Measurements from ENCODE around the gene C9orf50. TPM values are rescaled to one million over a fixed set of nuclear protein-coding genes. Genes with fewer than 3 reads are reported as not detected.
"Not testable (repeated sequence)": the region's sequence is repeated elsewhere in the genome, so short reads cannot be mapped to it uniquely, and the experiment has no call there.

C9orf50 gene
- total RNA-seq, 1 donor: 0.36 TPM

DNA sequence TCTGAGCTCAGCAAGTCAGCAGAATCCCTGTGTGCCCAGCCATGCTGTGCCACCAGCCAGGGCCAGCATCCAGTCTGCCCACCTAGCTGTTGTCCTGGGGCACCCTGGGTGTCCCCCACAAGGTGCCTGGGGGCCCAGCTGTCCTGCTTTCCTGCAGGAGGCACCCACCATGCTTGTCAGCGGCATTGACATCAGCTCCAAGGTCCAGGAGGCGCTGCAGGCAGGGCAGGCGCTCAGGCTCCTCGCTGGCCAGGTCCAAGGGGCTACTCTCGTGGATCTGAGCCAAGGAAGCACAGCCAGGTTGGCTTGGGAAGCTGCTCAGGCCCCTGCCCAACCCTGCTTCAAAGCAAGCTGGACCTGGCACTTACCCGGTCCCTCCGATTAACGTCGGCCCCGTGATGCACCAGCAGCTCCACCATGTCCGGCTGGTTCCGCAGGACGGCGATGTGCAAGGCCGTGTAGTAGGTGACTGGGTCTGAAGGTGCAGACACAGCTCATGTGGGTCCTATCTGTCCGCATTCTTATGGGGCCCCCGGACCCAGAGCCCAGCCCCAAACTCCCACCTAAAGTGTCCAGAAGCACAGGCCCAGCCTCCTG, 18.2 kb upstream of the C9orf50 start:
- peaks cover 47% of the 10 kb centered on the region for H4K20me1 ChIP-seq (ENCODE audit: insufficient read depth, low read length)
- peaks cover 19% of the 10 kb centered on the region for H3K4me1 ChIP-seq (ENCODE audit: insufficient read depth, low read length)
- no peak for DNase-seq (ENCODE audit: insufficient read length, low spot score, missing footprints)
- no peak overlapping the region for H3K4me3 ChIP-seq (ENCODE audit: insufficient read depth, low read length)
- peaks cover 72% of the 10 kb centered on the region for H3K79me2 ChIP-seq (ENCODE audit: insufficient read depth, low read length)
- H2AFZ ChIP-seq (ENCODE audit: low read length): no peak overlapping the region
- H3K9me3 ChIP-seq (ENCODE audit: low read depth, low read length): no peaks in the 10 kb centered on the region
- no peaks in the 10 kb centered on the region for H3K27me3 ChIP-seq (ENCODE audit: insufficient read depth, low read length)
- TF ChIP-seq, protein P1, sequence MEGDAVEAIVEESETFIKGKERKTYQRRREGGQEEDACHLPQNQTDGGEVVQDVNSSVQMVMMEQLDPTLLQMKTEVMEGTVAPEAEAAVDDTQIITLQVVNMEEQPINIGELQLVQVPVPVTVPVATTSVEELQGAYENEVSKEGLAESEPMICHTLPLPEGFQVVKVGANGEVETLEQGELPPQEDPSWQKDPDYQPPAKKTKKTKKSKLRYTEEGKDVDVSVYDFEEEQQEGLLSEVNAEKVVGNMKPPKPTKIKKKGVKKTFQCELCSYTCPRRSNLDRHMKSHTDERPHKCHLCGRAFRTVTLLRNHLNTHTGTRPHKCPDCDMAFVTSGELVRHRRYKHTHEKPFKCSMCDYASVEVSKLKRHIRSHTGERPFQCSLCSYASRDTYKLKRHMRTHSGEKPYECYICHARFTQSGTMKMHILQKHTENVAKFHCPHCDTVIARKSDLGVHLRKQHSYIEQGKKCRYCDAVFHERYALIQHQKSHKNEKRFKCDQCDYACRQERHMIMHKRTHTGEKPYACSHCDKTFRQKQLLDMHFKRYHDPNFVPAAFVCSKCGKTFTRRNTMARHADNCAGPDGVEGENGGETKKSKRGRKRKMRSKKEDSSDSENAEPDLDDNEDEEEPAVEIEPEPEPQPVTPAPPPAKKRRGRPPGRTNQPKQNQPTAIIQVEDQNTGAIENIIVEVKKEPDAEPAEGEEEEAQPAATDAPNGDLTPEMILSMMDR (IDR thresholded peaks at IDR 0.05; ENCODE audit: extremely low read depth, low read depth, low read length): no peak
- H3K36me3 ChIP-seq (ENCODE audit: insufficient read depth, low read length): peaks cover 47% of the 10 kb centered on the region
- H3K27ac ChIP-seq (ENCODE audit: low read depth, low read length): peak overlapping the region; percentile 77
- H3K4me2 ChIP-seq (ENCODE audit: insufficient read depth, low read length): no peak overlapping the region

DNA sequence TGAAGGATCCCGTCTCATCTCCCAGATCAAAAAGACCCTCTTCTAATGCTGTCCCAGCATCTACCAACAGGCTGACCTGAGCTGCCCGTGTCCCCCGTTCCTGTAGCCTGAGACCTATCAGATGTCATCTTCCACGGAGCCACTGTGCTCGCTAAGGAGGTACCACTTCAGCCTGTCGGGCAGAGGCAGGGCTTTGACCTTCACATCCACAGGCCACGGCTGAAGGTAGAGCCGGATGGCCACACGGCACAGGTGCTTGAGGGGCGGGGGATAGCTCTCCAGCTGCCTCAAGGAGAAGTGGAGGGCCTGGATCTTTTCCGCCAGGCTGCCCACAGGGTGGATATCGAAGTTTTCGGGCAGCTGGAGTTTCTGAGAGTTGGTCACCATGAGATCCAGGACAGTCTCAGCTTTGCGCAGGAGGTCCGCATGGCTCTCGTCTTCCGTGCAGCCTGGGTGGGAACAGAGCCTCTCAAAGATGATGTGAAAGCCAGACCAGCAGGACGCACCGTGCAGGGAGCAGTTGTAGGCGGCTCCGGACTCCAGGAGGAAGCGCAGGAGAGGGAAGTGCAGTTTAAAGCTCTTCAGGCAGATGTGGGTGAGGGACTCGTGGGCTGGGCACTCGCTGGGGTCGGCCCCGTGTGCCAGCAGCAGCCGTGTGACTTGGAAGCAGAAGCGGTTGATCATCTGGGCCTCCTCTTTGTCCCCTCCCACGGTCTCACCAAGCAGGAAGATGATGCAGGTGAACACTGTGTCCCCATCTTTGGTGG, 17.0 kb upstream of the C9orf50 start:
- peaks cover 59% of the 10 kb centered on the region for H4K20me1 ChIP-seq (ENCODE audit: insufficient read depth, low read length)
- no peak overlapping the region for H2AFZ ChIP-seq (ENCODE audit: low read length)
- TF ChIP-seq, protein P1 (IDR thresholded peaks at IDR 0.05; ENCODE audit: extremely low read depth, low read depth, low read length): no peak
- no peak overlapping the region for H3K4me2 ChIP-seq (ENCODE audit: insufficient read depth, low read length)
- DNase-seq (ENCODE audit: insufficient read length, low spot score, missing footprints): no peak
- H3K9me3 ChIP-seq (ENCODE audit: low read depth, low read length): no peaks in the 10 kb centered on the region
- H3K4me1 ChIP-seq (ENCODE audit: insufficient read depth, low read length): peaks cover 19% of the 10 kb centered on the region
- H3K27ac ChIP-seq (ENCODE audit: low read depth, low read length): no peak overlapping the region
- H3K4me3 ChIP-seq (ENCODE audit: insufficient read depth, low read length): no peak overlapping the region
- H3K36me3 ChIP-seq (ENCODE audit: insufficient read depth, low read length): peaks cover 55% of the 10 kb centered on the region
- peaks cover 84% of the 10 kb centered on the region for H3K79me2 ChIP-seq (ENCODE audit: insufficient read depth, low read length)
- H3K27me3 ChIP-seq (ENCODE audit: insufficient read depth, low read length): no peaks in the 10 kb centered on the region

DNA sequence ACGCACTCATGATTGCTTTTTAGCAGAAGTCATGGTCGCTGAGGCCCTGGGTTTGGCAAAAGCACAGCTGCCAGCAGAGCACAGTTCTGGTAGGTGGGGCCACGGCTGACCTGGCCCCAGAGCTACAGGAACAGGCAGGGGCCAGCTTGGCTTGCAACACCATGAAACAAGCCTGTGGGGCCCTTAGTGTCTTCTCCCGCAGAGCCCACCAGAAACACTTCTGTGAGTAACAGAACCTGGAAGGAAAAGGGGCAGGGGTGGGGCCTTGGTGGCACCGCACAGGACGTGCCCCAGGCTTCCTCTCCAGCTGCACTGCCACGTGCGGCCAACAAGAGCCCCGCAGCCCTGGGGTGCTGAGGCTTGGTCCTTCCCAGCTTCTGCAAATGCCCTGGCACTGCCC, 16.2 kb upstream of the C9orf50 start:
- H3K4me2 ChIP-seq (ENCODE audit: insufficient read depth, low read length): no peak overlapping the region
- H3K4me3 ChIP-seq (ENCODE audit: insufficient read depth, low read length): no peak overlapping the region
- no peaks in the 10 kb centered on the region for H3K27me3 ChIP-seq (ENCODE audit: insufficient read depth, low read length)
- TF ChIP-seq, protein P1 (IDR thresholded peaks at IDR 0.05; ENCODE audit: extremely low read depth, low read depth, low read length): no peak
- no peak for DNase-seq (ENCODE audit: insufficient read length, low spot score, missing footprints)
- peaks cover 67% of the 10 kb centered on the region for H4K20me1 ChIP-seq (ENCODE audit: insufficient read depth, low read length)
- H3K36me3 ChIP-seq (ENCODE audit: insufficient read depth, low read length): peaks cover 61% of the 10 kb centered on the region
- H3K27ac ChIP-seq (ENCODE audit: low read depth, low read length): no peak overlapping the region
- H3K79me2 ChIP-seq (ENCODE audit: insufficient read depth, low read length): peaks cover 92% of the 10 kb centered on the region
- H3K9me3 ChIP-seq (ENCODE audit: low read depth, low read length): no peaks in the 10 kb centered on the region
- H2AFZ ChIP-seq (ENCODE audit: low read length): no peak overlapping the region
- H3K4me1 ChIP-seq (ENCODE audit: insufficient read depth, low read length): peaks cover 27% of the 10 kb centered on the region

DNA sequence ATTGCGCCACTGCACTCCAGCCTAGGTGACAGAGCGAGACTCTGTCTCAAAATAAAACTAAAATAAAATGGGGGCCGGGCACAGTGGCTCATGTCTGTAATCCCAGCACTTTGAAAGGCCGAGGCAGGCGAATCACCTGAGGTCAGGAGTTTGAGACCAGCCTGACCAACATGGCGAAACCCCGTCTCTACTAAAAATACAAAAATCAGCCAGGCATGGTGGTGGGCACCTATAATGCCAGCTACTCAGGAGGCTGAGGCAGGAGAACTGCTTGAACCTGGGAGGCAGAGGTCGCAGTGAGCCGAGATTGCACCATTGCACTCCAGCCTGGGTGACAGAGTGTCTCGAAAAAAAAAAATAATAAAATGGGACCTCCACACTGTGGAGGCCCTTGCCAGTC, 15.4 kb upstream of the C9orf50 start:
- Histone ChIP-seq H3K4me1 (ENCODE audit: insufficient read depth, low read length) (peaks cover 34% of the 10 kb centered on the region), H3K79me2 (ENCODE audit: insufficient read depth, low read length) (peaks cover 94% of the 10 kb centered on the region), H3K36me3 (ENCODE audit: insufficient read depth, low read length) (peaks cover 63% of the 10 kb centered on the region), H4K20me1 (ENCODE audit: insufficient read depth, low read length) (peaks cover 74% of the 10 kb centered on the region)
- not testable (repeated sequence) for H3K9me3 ChIP-seq (ENCODE audit: low read depth, low read length); H3K4me2 ChIP-seq (ENCODE audit: insufficient read depth, low read length); H3K4me3 ChIP-seq (ENCODE audit: insufficient read depth, low read length); H3K27ac ChIP-seq (ENCODE audit: low read depth, low read length); H2AFZ ChIP-seq (ENCODE audit: low read length); DNase-seq (ENCODE audit: insufficient read length, low spot score, missing footprints); H3K27me3 ChIP-seq (ENCODE audit: insufficient read depth, low read length)
